Astrocyte (in vitro differentiated cells and primary cell): Measurements from ENCODE around the gene MIDN.

Experiments
- EZH2 ChIP-seq: IDR thresholded peaks from 2 replicates; pipeline ENCODE4 v1.6.1; 2012; ENCODE audit warnings: mild to moderate bottlenecking, low read length, inconsistent platforms; ENCODE audit not compliant: insufficient read depth
- TF ChIP-seq, protein P1 (sequence below): IDR thresholded peaks from 2 replicates; pipeline ENCODE4 v1.5.1; 2011; ENCODE audit warnings: low read depth, mild to moderate bottlenecking, inconsistent platforms, low read length, moderate library complexity; ENCODE audit not compliant: insufficient read depth

DNA sequence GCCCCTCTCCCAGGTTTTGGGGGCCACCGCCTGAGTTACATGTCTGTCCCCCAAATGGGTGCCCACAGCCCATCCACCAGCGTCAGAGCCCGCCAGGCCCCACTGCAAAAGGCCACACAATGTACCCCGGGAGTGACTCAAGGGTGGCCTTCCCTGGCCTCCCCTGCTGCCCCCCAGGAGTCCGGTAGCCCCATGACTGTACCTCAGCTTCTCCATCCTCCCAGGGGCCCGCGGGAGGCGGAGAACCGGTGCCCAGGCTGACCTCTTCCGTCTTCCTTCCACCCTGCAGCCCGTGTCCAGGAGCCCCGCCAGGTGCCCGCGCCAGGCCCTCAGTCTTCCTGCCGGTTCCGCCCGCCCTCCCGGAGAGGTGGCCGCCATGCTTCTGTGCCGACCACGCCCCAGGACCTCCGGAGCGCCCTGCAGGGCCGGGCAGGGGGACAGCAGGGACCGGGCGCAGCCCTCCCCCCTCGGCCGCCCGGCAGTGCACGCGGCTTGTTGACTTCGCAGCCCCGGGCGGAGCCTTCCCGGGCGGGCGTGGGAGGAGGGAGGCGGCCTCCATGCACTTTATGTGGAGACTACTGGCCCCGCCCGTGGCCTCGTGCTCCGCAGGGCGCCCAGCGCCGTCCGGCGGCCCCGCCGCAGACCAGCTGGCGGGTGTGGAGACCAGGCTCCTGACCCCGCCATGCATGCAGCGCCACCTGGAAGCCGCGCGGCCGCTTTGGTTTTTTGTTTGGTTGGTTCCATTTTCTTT, 20.9 kb upstream of the MIDN start:
- TF ChIP-seq, protein P1, sequence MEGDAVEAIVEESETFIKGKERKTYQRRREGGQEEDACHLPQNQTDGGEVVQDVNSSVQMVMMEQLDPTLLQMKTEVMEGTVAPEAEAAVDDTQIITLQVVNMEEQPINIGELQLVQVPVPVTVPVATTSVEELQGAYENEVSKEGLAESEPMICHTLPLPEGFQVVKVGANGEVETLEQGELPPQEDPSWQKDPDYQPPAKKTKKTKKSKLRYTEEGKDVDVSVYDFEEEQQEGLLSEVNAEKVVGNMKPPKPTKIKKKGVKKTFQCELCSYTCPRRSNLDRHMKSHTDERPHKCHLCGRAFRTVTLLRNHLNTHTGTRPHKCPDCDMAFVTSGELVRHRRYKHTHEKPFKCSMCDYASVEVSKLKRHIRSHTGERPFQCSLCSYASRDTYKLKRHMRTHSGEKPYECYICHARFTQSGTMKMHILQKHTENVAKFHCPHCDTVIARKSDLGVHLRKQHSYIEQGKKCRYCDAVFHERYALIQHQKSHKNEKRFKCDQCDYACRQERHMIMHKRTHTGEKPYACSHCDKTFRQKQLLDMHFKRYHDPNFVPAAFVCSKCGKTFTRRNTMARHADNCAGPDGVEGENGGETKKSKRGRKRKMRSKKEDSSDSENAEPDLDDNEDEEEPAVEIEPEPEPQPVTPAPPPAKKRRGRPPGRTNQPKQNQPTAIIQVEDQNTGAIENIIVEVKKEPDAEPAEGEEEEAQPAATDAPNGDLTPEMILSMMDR = no peak
- TF ChIP-seq EZH2 = no peak
